Testis (tissue), 3 donors: ENCODE data around the gene VPS51. TPM values are rescaled to one million over a fixed set of nuclear protein-coding genes. Genes with fewer than 3 reads are reported as not detected.

Source experiments
- DNase-seq: peaks from one replicate; pipeline ENCODE4 v3.0.0-alpha.2; 2019
- H3K27ac ChIP-seq, 2 donors: fragments of 200-600 bp; sonication (generic); one replicate each; pipeline ENCODE4 v1.5.1; 2019
- H3K27me3 ChIP-seq: fragments of 200-600 bp; sonication (generic); one replicate; pipeline ENCODE4 v1.5.1; 2019
- H3K36me3 ChIP-seq: fragments of 200-600 bp; sonication (generic); one replicate; pipeline ENCODE4 v1.5.1; 2017; ENCODE audit warnings: low read depth; ENCODE audit errors: missing control alignments
- H3K4me1 ChIP-seq: fragments of 200-600 bp; sonication (generic); one replicate; pipeline ENCODE4 v1.5.1; 2019
- H3K4me3 ChIP-seq, 2 donors: fragments of 200-600 bp; sonication (generic); one replicate each; pipeline ENCODE4 v1.5.1; 2017 to 2019
- H3K9me3 ChIP-seq: fragments of 200-600 bp; sonication (generic); one replicate; pipeline ENCODE4 v1.5.1; 2017
- CTCF ChIP-seq, 3 experiments: fragments of 450-650 bp in 2 of 3; fragments of 200-600 bp in 1 of 3; sonication (generic) in 1 of 3; IDR thresholded peaks; one replicate each; pipeline ENCODE4 v1.5.1; 2016 to 2019; ENCODE audit warnings: antibody characterized with exemption in 3 of 3, mild to moderate bottlenecking in 2 of 3, moderate library complexity in 1 of 3
- POLR2A ChIP-seq: fragments of 450-650 bp; IDR thresholded peaks from one replicate; pipeline ENCODE4 v1.6.1; 2017; ENCODE audit warnings: antibody characterized with exemption, mild to moderate bottlenecking, moderate library complexity
- WGBS, 2 donors: methylation state at CpG; one replicate each; pipeline ENCODE4 v1.1.5; 2018; 5-methylcytosine and 5-hydroxymethylcytosine counted together
- intact Hi-C: fragments of 100-400 bp; cut with DNase I; formaldehyde crosslinking; loops from one replicate; pipeline ENCODE4 v1.15.1; 2023; ENCODE audit warnings: low total_unique reads
- polyA plus RNA-seq: library from polyadenylated mRNA; stranded (reverse); fragments of 350-450 nt; fragmentation: Illumina TruSeq; extraction: RNeasy Lipid Tissue Mini Kit (QIAGEN cat#74804); gene quantifications from one replicate; pipeline ENCODE4 v1.2.3, GENCODE V29; 2014; ENCODE audit warnings: low read depth, low replicate concordance; ENCODE audit not compliant: insufficient read depth
- total RNA-seq, 2 donors: library from RNA; depleted of rRNA; stranded (reverse); fragments of >200 nt; gene quantifications; one replicate each; pipeline ENCODE4 v1.2.3, GENCODE V29; 2016

The VPS51 gene
- total and polyA plus RNA-seq, 3 donors from 2014 or later: 91.1 to 252 (median 173) TPM

DNA sequence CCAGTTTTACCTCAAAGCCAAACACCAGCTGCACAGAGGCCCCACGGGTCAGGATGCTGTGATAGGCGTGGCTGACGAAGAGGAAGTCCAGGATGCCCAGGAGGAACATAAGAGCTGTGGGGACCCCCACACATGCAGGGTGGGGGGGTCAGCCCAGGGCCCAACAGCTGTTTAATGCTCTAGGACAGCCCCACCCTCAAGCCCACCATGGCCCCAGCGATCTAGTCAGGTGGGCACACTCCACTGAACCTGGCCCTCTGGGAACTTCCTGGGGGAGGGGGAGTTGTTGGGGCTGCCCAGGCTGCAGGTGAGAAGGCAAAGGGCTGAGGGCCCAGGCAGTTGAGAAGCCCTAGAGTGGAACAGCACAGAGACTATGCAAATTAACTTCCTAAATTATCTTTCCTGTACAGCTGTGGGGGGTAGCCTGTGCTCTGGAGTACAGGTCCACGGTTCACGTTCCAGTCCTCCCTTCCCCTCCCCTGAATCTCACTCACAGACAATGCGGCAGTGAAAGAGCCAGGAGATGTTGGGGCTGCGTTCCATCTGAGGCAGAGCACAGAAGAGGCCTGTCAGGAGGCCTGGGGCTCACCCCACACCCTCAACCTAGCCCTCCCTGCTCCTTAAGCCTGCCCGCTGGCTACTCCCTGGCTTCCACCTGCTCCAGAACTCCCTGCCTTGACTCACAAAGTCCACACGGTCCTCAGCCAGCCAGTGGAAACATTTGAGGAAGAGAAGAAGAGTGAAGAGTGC lies 36.4 kb downstream of the VPS51 start:
- Histone ChIP-seq H3K27ac (no peak overlapping the region), H3K4me3 (no peak overlapping the region), H3K27me3 (no peaks in the 10 kb centered on the region), H3K9me3 (no peaks in the 10 kb centered on the region), H3K4me1 (peaks cover 24% of the 10 kb centered on the region), H3K36me3 (no peaks in the 10 kb centered on the region)
- TF ChIP-seq POLR2A (no peak), CTCF (IDR thresholded peaks at IDR 0.05) (no peak)
- 59 to 67% methylated on average over 9 to 10 of the region's 10 CpGs for WGBS, 2 donors
- no peak for DNase-seq
- intact Hi-C loops: no loop called here

DNA sequence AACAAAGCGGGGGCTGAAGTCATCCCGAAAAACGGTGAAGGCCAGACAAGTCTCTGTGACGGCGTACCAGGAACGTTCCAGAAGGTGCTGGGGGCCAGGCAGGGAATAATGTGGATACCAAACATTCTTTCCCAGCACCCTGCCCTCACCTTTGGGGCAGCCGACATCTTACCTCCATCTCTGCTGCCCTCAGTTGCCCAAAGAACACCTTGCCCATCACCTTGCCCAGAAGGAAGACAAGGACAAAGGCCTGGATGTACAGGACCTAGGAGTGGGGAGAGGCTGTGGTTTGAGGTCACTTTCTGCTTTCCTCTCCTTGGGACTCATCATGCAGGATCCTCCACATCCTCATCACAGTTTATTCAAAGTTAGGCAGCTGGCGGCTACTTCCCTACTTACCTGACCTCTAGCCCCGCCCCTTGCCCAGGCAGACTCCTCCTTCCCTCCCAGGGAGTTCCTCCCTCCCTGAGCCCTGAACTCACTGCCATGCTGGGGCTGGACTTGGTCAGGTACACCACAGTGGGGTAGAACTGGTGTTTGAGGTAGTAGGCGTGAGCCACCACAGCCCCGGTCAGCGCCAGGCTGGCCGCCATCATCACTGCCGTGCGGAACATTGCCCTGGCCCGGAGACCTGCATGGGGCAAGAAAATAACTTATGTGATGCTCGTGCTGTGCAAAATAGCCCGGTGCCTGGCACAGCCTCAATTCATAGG lies 37.1 kb downstream of the VPS51 start:
- intact Hi-C loops: no loop called here
- peak overlapping the region; percentile 89 to 92 for H3K4me3 ChIP-seq
- no peak overlapping the region for H3K27ac ChIP-seq
- H3K36me3 ChIP-seq: no peaks in the 10 kb centered on the region
- TF ChIP-seq POLR2A: no peak
- no peak for TF ChIP-seq CTCF (IDR thresholded peaks at IDR 0.05)
- DNase-seq: peak; percentile 59
- H3K4me1 ChIP-seq: peaks cover 24% of the 10 kb centered on the region
- 30 to 37% methylated on average over 17 to 18 of the region's 18 CpGs for WGBS, 2 donors
- H3K27me3 ChIP-seq: no peaks in the 10 kb centered on the region
- no peaks in the 10 kb centered on the region for H3K9me3 ChIP-seq

GRCh38 chr11:65133724-65134123 lies 37.7 kb downstream of the VPS51 start:
- DNase-seq: no peak

GRCh38 chr11:65134240-65134951 lies 38.4 kb downstream of the VPS51 start, which contains the start of gene SYVN1:
TSS of gene SYVN1 (minus strand) at chr11:65134519. CDS start at chr11:65133601, 918 bp downstream.
- WGBS, 2 donors: 0% methylated on average over 12 to 54 of the region's 60 CpGs
- H3K4me1 ChIP-seq: peaks cover 24% of the 10 kb centered on the region
- intact Hi-C loops: no loop called here
- peak within 1 kb of the TSS; percentile 95 to 98 for H3K27ac ChIP-seq
- TF ChIP-seq CTCF (IDR thresholded peaks at IDR 0.05) (peak in 2 of 3 experiments; percentile 7 to 17), POLR2A (peak; percentile 84)
- peak within 1 kb of the TSS; percentile 89 to 92 for H3K4me3 ChIP-seq
- no peaks in the 10 kb centered on the region for H3K27me3 ChIP-seq
- no peaks in the 10 kb centered on the region for H3K36me3 ChIP-seq
- no peaks in the 10 kb centered on the region for H3K9me3 ChIP-seq
- DNase-seq: peak; percentile 94

More at GRCh38 chr11:65133724-65134123, 37.7 kb downstream of the VPS51 start:
- TF ChIP-seq CTCF (IDR thresholded peaks at IDR 0.05): no peak
- no peak for TF ChIP-seq POLR2A
- Histone ChIP-seq H3K27me3 (no peaks in the 10 kb centered on the region), H3K9me3 (no peaks in the 10 kb centered on the region), H3K4me1 (peaks cover 24% of the 10 kb centered on the region), H3K27ac (peak overlapping the region; percentile 95 to 98), H3K36me3 (no peaks in the 10 kb centered on the region), H3K4me3 (peak overlapping the region; percentile 89 to 92)
- 0 to 1% methylated on average over 16 to 20 of the region's 20 CpGs for WGBS, 2 donors
- intact Hi-C loops: no loop called here
